ENCODE measurements around the gene XRCC3. TPM values are rescaled to one million over a fixed set of nuclear protein-coding genes. Genes with fewer than 3 reads are reported as not detected.

Gene XRCC3
- polyA plus RNA-seq, result 1 to 10 TPM; 4.0 to 5.7 (median 5.4) TPM

- Mint-ChIP-seq H3K9me3 (no peaks in the 10 kb centered on the region), H3K27me3 (ENCODE audit: low read depth in 3 of 3) (peaks cover 4 to 6% (median 6%) of the 10 kb centered on the region in 3 donors), H3K4me1 (peaks cover 22 to 26% of the 10 kb centered on the region in 2 donors), H3K36me3 (no peaks in the 10 kb centered on the region), H3K4me3 (peak within 1 kb of the TSS; percentile 92 to 96 (median 94)), H3K27ac (peak within 1 kb of the TSS in 5 of 6 donors; percentile 80 to 93 (median 90))
- peak; percentile 100 for DNase-seq
Observed at GRCh38 chr14:103715052-103716000, at the start of gene XRCC3, which contains the start of gene ZFYVE21. XRCC3 (minus strand) TSS chr14:103715451; CDS start chr14:103711087, 4,364 bp downstream. ZFYVE21 (plus strand) TSS chr14:103715810; CDS start chr14:103715842, 32 bp downstream.

- Mint-ChIP-seq H3K4me1 (peaks cover 0 to 1% of the 10 kb centered on the region in 2 donors), H3K9me3 (no peaks in the 10 kb centered on the region), H3K27me3 (ENCODE audit: low read depth in 3 of 3) (peaks cover 0 to 2% (median 0%) of the 10 kb centered on the region in 3 donors), H3K27ac (peak overlapping the region in 1 of 6 donors; percentile 77), H3K4me3 (no peak overlapping the region), H3K36me3 (peaks cover 4 to 9% (median 8%) of the 10 kb centered on the region in 3 donors)
- DNase-seq, result no peak
Observed at GRCh38 chr14:103763730-103764488, 48.7 kb upstream of the XRCC3 start.

- Mint-ChIP-seq H3K4me3 (no peak overlapping the region), H3K27ac (no peak overlapping the region), H3K36me3 (peaks cover 4 to 9% (median 8%) of the 10 kb centered on the region in 3 donors), H3K4me1 (peaks cover 0 to 1% of the 10 kb centered on the region in 2 donors), H3K27me3 (ENCODE audit: low read depth in 3 of 3) (peaks cover 0 to 2% (median 0%) of the 10 kb centered on the region in 3 donors), H3K9me3 (no peaks in the 10 kb centered on the region)
- DNase-seq, result no peak
Observed at GRCh38 chr14:103762541-103762940, 47.3 kb upstream of the XRCC3 start.

- Mint-ChIP-seq H3K4me3 (no peak overlapping the region), H3K9me3 (no peaks in the 10 kb centered on the region), H3K36me3 (peaks cover 4 to 12% (median 9%) of the 10 kb centered on the region in 3 donors), H3K4me1 (peaks cover 0 to 1% of the 10 kb centered on the region in 2 donors), H3K27me3 (ENCODE audit: low read depth in 3 of 3) (peaks cover 0 to 2% (median 2%) of the 10 kb centered on the region in 3 donors), H3K27ac (no peak overlapping the region)
- DNase-seq, result no peak
Observed at GRCh38 chr14:103762036-103762435, 46.8 kb upstream of the XRCC3 start.

GRCh38 chr14:103758059-103758776, 43.0 kb upstream of the XRCC3 start:
- Mint-ChIP-seq H3K27me3 (ENCODE audit: low read depth in 3 of 3) (peaks cover 0 to 5% (median 0%) of the 10 kb centered on the region in 3 donors), H3K36me3 (peaks cover 3 to 17% (median 5%) of the 10 kb centered on the region in 3 donors), H3K4me3 (no peak overlapping the region), H3K27ac (no peak overlapping the region), H3K4me1 (no peaks in the 10 kb centered on the region), H3K9me3 (no peaks in the 10 kb centered on the region)
- no peak for DNase-seq

- no peak for DNase-seq
Observed at GRCh38 chr14:103755060-103755459, 39.8 kb upstream of the XRCC3 start.

GRCh38 chr14:103753774-103754173, 38.5 kb upstream of the XRCC3 start:
- Mint-ChIP-seq H3K27ac (no peak overlapping the region), H3K4me1 (no peaks in the 10 kb centered on the region), H3K36me3 (peaks cover 7 to 21% (median 18%) of the 10 kb centered on the region in 3 donors), H3K4me3 (no peak overlapping the region), H3K9me3 (no peaks in the 10 kb centered on the region), H3K27me3 (ENCODE audit: low read depth in 3 of 3) (peaks cover 0 to 5% (median 0%) of the 10 kb centered on the region in 3 donors)
- no peak for DNase-seq

More at GRCh38 chr14:103755060-103755459, 39.8 kb upstream of the XRCC3 start:
- H3K4me1 Mint-ChIP-seq, result no peaks in the 10 kb centered on the region
- peaks cover 3 to 13% (median 10%) of the 10 kb centered on the region in 3 donors for H3K36me3 Mint-ChIP-seq
- H3K27ac Mint-ChIP-seq, result no peak overlapping the region
- no peak overlapping the region for H3K4me3 Mint-ChIP-seq
- H3K27me3 Mint-ChIP-seq (ENCODE audit: low read depth in 3 of 3), result peaks cover 0 to 5% (median 0%) of the 10 kb centered on the region in 3 donors
- no peaks in the 10 kb centered on the region for H3K9me3 Mint-ChIP-seq

GRCh38 chr14:103749860-103750259, 34.6 kb upstream of the XRCC3 start:
- Mint-ChIP-seq H3K4me1 (peaks cover 0 to 9% of the 10 kb centered on the region in 2 donors), H3K27ac (no peak overlapping the region), H3K4me3 (no peak overlapping the region), H3K9me3 (no peaks in the 10 kb centered on the region), H3K36me3 (peaks cover 7 to 26% (median 13%) of the 10 kb centered on the region in 3 donors), H3K27me3 (ENCODE audit: low read depth in 3 of 3) (peaks cover 0 to 1% (median 0%) of the 10 kb centered on the region in 3 donors)
- DNase-seq, result no peak

- H3K27ac Mint-ChIP-seq, result no peak overlapping the region
- peaks cover 0 to 9% of the 10 kb centered on the region in 2 donors for H3K4me1 Mint-ChIP-seq
Observed at GRCh38 chr14:103749452-103749851, 34.2 kb upstream of the XRCC3 start.

GRCh38 chr14:103748534-103748857, 33.2 kb upstream of the XRCC3 start:
- no peaks in the 10 kb centered on the region for H3K9me3 Mint-ChIP-seq
- peaks cover 7 to 28% (median 7%) of the 10 kb centered on the region in 3 donors for H3K36me3 Mint-ChIP-seq
- H3K4me3 Mint-ChIP-seq, result no peak overlapping the region
- H3K27me3 Mint-ChIP-seq (ENCODE audit: low read depth in 3 of 3), result peaks cover 0 to 1% (median 0%) of the 10 kb centered on the region in 3 donors
- peaks cover 0 to 9% of the 10 kb centered on the region in 2 donors for H3K4me1 Mint-ChIP-seq
- H3K27ac Mint-ChIP-seq, result peak overlapping the region in 1 of 6 donors; percentile 62
- DNase-seq, result peak in 2 of 3 donors; percentile 5 to 47

More at GRCh38 chr14:103749452-103749851, 34.2 kb upstream of the XRCC3 start:
- Mint-ChIP-seq H3K4me3 (no peak overlapping the region), H3K27me3 (ENCODE audit: low read depth in 3 of 3) (peaks cover 0 to 1% (median 0%) of the 10 kb centered on the region in 3 donors), H3K36me3 (peaks cover 7 to 26% (median 13%) of the 10 kb centered on the region in 3 donors), H3K9me3 (no peaks in the 10 kb centered on the region)
- DNase-seq, result no peak

- H3K36me3 Mint-ChIP-seq, result peaks cover 4 to 33% (median 5%) of the 10 kb centered on the region in 3 donors
- no peaks in the 10 kb centered on the region for H3K9me3 Mint-ChIP-seq
- no peak overlapping the region for H3K4me3 Mint-ChIP-seq
- no peak for DNase-seq
- no peak overlapping the region for H3K27ac Mint-ChIP-seq
- H3K4me1 Mint-ChIP-seq, result peaks cover 0 to 9% of the 10 kb centered on the region in 2 donors
- peaks cover 0 to 1% (median 0%) of the 10 kb centered on the region in 3 donors for H3K27me3 Mint-ChIP-seq (ENCODE audit: low read depth in 3 of 3)
Observed at GRCh38 chr14:103746701-103747100, 31.4 kb upstream of the XRCC3 start.

GRCh38 chr14:103745424-103745823, 30.2 kb upstream of the XRCC3 start:
- Mint-ChIP-seq H3K36me3 (peaks cover 4 to 34% (median 5%) of the 10 kb centered on the region in 3 donors), H3K9me3 (no peaks in the 10 kb centered on the region), H3K27ac (no peak overlapping the region), H3K4me1 (peaks cover 0 to 9% of the 10 kb centered on the region in 2 donors), H3K27me3 (ENCODE audit: low read depth in 3 of 3) (peaks cover 0 to 1% (median 0%) of the 10 kb centered on the region in 3 donors), H3K4me3 (no peak overlapping the region)
- DNase-seq, result no peak

All from immature natural killer cell (primary cell).